Kidney (tissue), 14 donors: ENCODE data around the gene ERRFI1. TPM values are rescaled to one million over a fixed set of nuclear protein-coding genes. Genes with fewer than 3 reads are reported as not detected.
A peak's percentile ranks its signal among the peaks of the same experiment; 100 is the strongest.

Experiments
- DNase-seq, 5 donors: peaks; one replicate each; pipeline ENCODE4 v3.0.0-alpha.2; 2013 to 2020
- FAIRE-seq: peaks from 2 replicates; lab custom pipeline; 2012; peaks lifted over from hg19 to GRCh38; lab: Jason Lieb, UNC
- H3K27ac ChIP-seq, 2 donors: one replicate each; pipeline ENCODE4 v1.7.0; 2013; ENCODE audit warnings: low read depth in 2 of 2, low read length in 2 of 2, inconsistent platforms in 1 of 2
- H3K27me3 ChIP-seq: one replicate; pipeline ENCODE4 v1.7.1; 2013; ENCODE audit warnings: low read length, inconsistent platforms; ENCODE audit not compliant: control insufficient read depth, insufficient read depth
- H3K36me3 ChIP-seq, 3 donors: one replicate each; pipeline versions ENCODE4 v1.7.0 to v1.7.1; 2013; ENCODE audit warnings: low read length in 3 of 3, control low read depth in 1 of 3, inconsistent platforms in 1 of 3; ENCODE audit not compliant: insufficient read depth in 3 of 3, control insufficient read depth in 2 of 3
- H3K4me1 ChIP-seq, 3 donors: one replicate each; pipeline versions ENCODE4 v1.7.0 to v1.7.1; 2013; ENCODE audit warnings: low read length in 3 of 3, inconsistent platforms in 1 of 3, low read depth in 1 of 3; ENCODE audit not compliant: control insufficient read depth in 2 of 3, insufficient read depth in 2 of 3
- H3K4me3 ChIP-seq, 3 donors: one replicate each; pipeline versions ENCODE4 v1.7.0 to v1.8.1; 2013; ENCODE audit warnings: low read length in 3 of 3, control low read depth in 1 of 3, inconsistent platforms in 1 of 3
- H3K9ac ChIP-seq, 3 donors: one replicate each; pipeline versions ENCODE4 v1.7.0 to v1.7.1; 2013; ENCODE audit warnings: low read length in 3 of 3, control low read depth in 1 of 3, inconsistent platforms in 1 of 3
- H3K9me3 ChIP-seq, 3 donors: one replicate each; pipeline versions ENCODE4 v1.7.0 to v1.7.1; 2013; ENCODE audit warnings: low read length in 3 of 3, control low read depth in 1 of 3, inconsistent platforms in 1 of 3; ENCODE audit not compliant: control insufficient read depth in 2 of 3, insufficient read depth in 1 of 3
- intact Hi-C: fragments of 100-400 bp; cut with DNase I; formaldehyde crosslinking; loops from one replicate; pipeline ENCODE4 v1.11.1; 2022
- polyA plus RNA-seq: library from polyadenylated mRNA; stranded (reverse); fragments of 350-450 nt; fragmentation: Illumina TruSeq; extraction: RNeasy Lipid Tissue Mini Kit (QIAGEN cat#74804); gene quantifications from one replicate; pipeline ENCODE4 v1.2.3, GENCODE V29; 2014; ENCODE audit warnings: low read depth, low replicate concordance; ENCODE audit not compliant: insufficient read depth
- total RNA-seq: library from RNA; stranded (reverse); fragmentation: NEBNext Ultra II Directional; extraction: Animal tissue kit (Norgen Biotek cat#: 25700); gene quantifications from one replicate; pipeline ENCODE4 v1.2.1, GENCODE V29; 2021
- TF ChIP-seq, protein P1 (sequence below): IDR thresholded peaks from 3 replicates; pipeline ENCODE4 v1.5.1; 2012; ENCODE audit warnings: mild to moderate bottlenecking, moderate library complexity, borderline replicate concordance; ENCODE audit not compliant: insufficient read depth; ENCODE audit errors: extremely low read depth
- donor health status: control.
- donor health status: control.
- donor health status: control.
- donor health status: control.
- donor health status: control.
- donor health status: DM: yes; HTN: yes; CAD: no.
- donor health status: Normal renal cell carcinoma (clear cell type).

ERRFI1 gene
- total and polyA plus RNA-seq, 2 donors from 2014 or later, result 25.0 to 71.3 TPM

DNA sequence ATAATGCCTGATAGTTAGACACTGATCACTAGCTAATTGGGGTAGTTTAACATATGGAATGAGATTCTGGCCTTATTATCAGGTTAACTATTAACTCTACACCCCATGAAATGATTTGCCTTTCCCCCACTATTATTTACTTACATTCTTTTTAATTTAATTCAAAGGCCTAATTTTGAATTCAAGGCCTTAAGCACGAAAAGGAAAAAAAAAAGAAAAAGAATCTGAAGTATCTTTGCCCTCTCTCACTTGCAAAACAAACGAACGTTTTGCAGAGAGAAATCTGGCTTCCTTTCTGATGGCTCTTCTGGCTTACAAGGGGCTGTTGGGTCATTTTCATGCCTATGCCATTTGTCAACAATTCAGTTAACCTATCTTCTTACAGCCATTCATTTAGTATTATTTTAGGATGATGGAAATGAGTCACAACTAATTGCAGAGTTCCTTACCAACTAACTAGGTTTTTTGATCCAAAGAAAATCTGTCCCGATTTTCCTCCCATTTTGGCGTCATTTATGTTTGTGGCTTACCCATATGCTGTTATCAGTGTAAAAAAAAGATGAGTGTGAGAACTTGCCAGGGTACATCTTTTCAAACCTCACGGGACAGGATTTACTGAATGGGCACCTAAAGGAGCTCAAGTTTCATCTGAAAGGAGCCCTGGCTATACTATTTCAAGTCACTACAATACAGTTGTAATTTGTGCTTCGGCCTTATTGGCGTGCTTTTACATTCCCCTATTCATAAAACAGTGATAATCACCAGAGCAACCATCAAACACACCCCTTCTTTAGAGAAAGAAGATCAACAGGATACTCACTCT is 1.9 kb upstream of the ERRFI1 start:
- Histone ChIP-seq H3K27me3 (peaks cover 2% of the 10 kb centered on the region), H3K27ac (peak overlapping the region; percentile 90 to 97), H3K9ac (peak overlapping the region in 2 of 3 donors; percentile 2 to 84), H3K36me3 (peaks cover 0 to 7% (median 0%) of the 10 kb centered on the region in 3 donors), H3K4me1 (peaks cover 8 to 11% (median 10%) of the 10 kb centered on the region in 3 donors), H3K4me3 (peak overlapping the region in 2 of 3 donors; percentile 37 to 70), H3K9me3 (no peaks in the 10 kb centered on the region)
- DNase-seq, result peak in 1 of 5 donors; percentile 50
- intact Hi-C loops, result no loop called here
- no peak for FAIRE-seq
- TF ChIP-seq, protein P1, sequence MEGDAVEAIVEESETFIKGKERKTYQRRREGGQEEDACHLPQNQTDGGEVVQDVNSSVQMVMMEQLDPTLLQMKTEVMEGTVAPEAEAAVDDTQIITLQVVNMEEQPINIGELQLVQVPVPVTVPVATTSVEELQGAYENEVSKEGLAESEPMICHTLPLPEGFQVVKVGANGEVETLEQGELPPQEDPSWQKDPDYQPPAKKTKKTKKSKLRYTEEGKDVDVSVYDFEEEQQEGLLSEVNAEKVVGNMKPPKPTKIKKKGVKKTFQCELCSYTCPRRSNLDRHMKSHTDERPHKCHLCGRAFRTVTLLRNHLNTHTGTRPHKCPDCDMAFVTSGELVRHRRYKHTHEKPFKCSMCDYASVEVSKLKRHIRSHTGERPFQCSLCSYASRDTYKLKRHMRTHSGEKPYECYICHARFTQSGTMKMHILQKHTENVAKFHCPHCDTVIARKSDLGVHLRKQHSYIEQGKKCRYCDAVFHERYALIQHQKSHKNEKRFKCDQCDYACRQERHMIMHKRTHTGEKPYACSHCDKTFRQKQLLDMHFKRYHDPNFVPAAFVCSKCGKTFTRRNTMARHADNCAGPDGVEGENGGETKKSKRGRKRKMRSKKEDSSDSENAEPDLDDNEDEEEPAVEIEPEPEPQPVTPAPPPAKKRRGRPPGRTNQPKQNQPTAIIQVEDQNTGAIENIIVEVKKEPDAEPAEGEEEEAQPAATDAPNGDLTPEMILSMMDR, result no peak

DNA sequence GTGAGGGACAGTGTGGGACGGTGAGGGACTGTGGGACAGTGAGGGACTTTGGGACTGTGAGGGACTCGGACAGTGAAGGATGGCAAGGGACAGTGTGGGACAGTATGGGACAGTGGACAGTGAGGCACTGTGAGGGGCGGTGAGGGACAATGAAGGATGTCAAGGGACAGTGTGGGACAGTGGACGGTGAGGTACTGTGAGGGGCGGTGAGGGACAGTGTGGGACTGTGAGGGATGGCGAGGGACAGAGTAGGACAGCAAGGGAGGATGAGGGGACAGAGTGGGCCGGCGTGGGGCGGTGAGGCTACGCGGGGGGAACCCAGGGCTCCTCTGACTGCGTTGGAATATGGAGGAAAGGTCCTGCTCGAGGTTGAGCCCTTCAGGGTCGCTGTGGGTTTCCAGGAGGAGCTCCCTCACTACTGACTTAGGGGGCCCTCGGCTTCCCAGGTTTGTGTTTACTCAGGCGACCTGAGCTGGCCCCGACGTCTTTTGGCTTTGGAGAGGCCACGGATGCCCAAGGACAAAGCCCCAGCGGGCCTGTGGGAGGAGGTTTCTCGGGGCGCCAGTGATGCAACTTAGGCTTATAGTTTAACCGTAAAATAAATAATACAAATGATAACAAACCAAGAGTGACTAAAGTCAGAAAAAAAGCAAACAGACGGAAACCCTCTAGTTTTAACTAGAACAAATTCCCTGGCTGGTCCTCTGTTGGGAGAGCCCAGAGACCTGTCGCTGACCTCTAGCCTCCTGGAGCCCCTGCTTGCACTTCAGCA is 1.1 kb upstream of the ERRFI1 start:
- peak overlapping the region; percentile 9 to 84 (median 63) for H3K9ac ChIP-seq
- peaks cover 8 to 11% (median 10%) of the 10 kb centered on the region in 3 donors for H3K4me1 ChIP-seq
- peak overlapping the region; percentile 90 to 97 for H3K27ac ChIP-seq
- DNase-seq (peak in 3 of 5 donors; percentile 49 to 86 (median 59)), FAIRE-seq (no peak)
- intact Hi-C loops, result no loop called here
- H3K36me3 ChIP-seq, result peaks cover 0 to 7% (median 5%) of the 10 kb centered on the region in 3 donors
- H3K4me3 ChIP-seq, result peak overlapping the region; percentile 68 to 97 (median 70)
- peaks cover 2% of the 10 kb centered on the region for H3K27me3 ChIP-seq
- no peaks in the 10 kb centered on the region for H3K9me3 ChIP-seq
- TF ChIP-seq, protein P1, result no peak

DNA sequence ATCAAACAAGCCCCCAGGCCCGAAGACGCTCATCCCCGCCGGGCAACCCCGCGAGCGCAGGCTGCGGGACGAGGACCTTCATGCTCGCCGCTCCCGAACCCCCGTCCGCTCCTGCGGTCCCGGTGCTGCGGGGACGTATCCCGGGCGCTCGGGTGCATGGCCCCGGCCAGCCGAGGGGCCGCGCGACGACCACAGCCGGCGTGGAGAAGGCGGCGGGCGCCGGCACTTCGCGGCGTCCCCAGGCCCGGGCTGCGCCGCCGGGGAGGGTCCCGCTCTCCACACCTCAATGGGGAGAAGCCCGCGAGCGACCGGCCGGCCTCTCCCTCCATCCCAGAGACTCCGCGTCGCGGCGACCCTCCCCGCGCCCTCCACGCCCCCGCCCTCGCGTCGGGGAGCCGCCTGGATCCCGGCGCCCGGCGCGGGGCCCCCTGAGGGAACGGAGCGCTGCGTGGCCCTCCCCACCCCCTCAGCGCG is 401 bp downstream of the ERRFI1 start:
- H3K9me3 ChIP-seq, result no peaks in the 10 kb centered on the region
- TF ChIP-seq, protein P1, result no peak
- peaks cover 0 to 11% (median 7%) of the 10 kb centered on the region in 3 donors for H3K36me3 ChIP-seq
- H3K27ac ChIP-seq, result peak overlapping the region; percentile 76 to 90
- peak overlapping the region; percentile 51 to 85 (median 70) for H3K4me3 ChIP-seq
- intact Hi-C loops, result no loop called here
- no peak for DNase-seq
- FAIRE-seq, result no peak
- peaks cover 8 to 11% (median 10%) of the 10 kb centered on the region in 3 donors for H3K4me1 ChIP-seq
- peaks cover 2% of the 10 kb centered on the region for H3K27me3 ChIP-seq
- peak overlapping the region; percentile 43 to 87 (median 68) for H3K9ac ChIP-seq
